CD4-positive, alpha-beta memory T cell (primary cell): ENCODE results near the gene SULT1C4. TPM values are rescaled to one million over a fixed set of nuclear protein-coding genes. Genes with fewer than 3 reads are reported as not detected.
A peak's percentile ranks its signal among the peaks of the same experiment; 100 is the strongest.

Experiments used
- CTCF ChIA-PET: fragments of 350-600 bp; sonication (Branson Sonifier 250); formaldehyde crosslinking; loops from one replicate; lab custom pipeline; 2021; ENCODE audit warnings: inconsistent platforms; ENCODE audit not compliant: partially characterized antibody; lab: Charles Lee
- POLR2A ChIA-PET: fragments of 350-600 bp; sonication (Branson Sonifier 250); formaldehyde crosslinking; loops from one replicate; lab custom pipeline; 2021; ENCODE audit not compliant: partially characterized antibody; lab: Charles Lee
- DNase-seq, 5 donors: peaks; one replicate each; pipeline versions ENCODE4 v3.0.0 to v3.0.0-alpha.2; 2020 to 2022; ENCODE audit warnings: mixed read lengths in 1 of 5
- H3K27ac ChIP-seq: one replicate; pipeline ENCODE4 v1.7.0; 2013; ENCODE audit warnings: low read depth, low read length
- H3K27me3 ChIP-seq: 2 replicates; pipeline ENCODE4 v1.7.0; 2013; ENCODE audit warnings: mild to moderate bottlenecking, low read length, moderate library complexity; ENCODE audit not compliant: insufficient read depth
- H3K36me3 ChIP-seq: 2 replicates; pipeline ENCODE4 v1.7.0; 2013; ENCODE audit warnings: mild to moderate bottlenecking, low read length, moderate library complexity; ENCODE audit not compliant: insufficient read depth
- H3K4me1 ChIP-seq: 2 replicates; pipeline ENCODE4 v1.7.0; 2013; ENCODE audit warnings: mild to moderate bottlenecking, low read length, moderate library complexity; ENCODE audit not compliant: insufficient read depth
- H3K4me3 ChIP-seq, 2 donors: one replicate each; pipeline ENCODE4 v1.7.0; 2013; ENCODE audit warnings: low read length in 2 of 2, mild to moderate bottlenecking in 1 of 2
- H3K9me3 ChIP-seq, 2 donors: one replicate each; pipeline ENCODE4 v1.7.0; 2013; ENCODE audit warnings: low read length in 2 of 2, control low read depth in 1 of 2; ENCODE audit not compliant: control insufficient read depth in 1 of 2
- H3K27ac Mint-ChIP-seq, 7 donors: one replicate each; pipeline ENCODE4 v1.8.0; 2020 to 2021; ENCODE audit warnings: mixed read lengths in 7 of 7, mild to moderate bottlenecking in 6 of 7, inconsistent platforms in 3 of 7, moderate library complexity in 3 of 7
- H3K27me3 Mint-ChIP-seq, 2 donors: one replicate each; pipeline ENCODE4 v1.8.0; 2020 to 2021; ENCODE audit warnings: mixed read lengths in 2 of 2
- H3K36me3 Mint-ChIP-seq, 2 donors: one replicate each; pipeline ENCODE4 v1.8.0; 2020 to 2021; ENCODE audit warnings: mixed read lengths in 2 of 2, inconsistent platforms in 1 of 2, mild to moderate bottlenecking in 1 of 2
- H3K4me1 Mint-ChIP-seq, 4 donors: one replicate each; pipeline ENCODE4 v1.8.0; 2020 to 2021; ENCODE audit warnings: mixed read lengths in 4 of 4, mild to moderate bottlenecking in 1 of 4
- H3K4me3 Mint-ChIP-seq, 8 donors: one replicate each; pipeline ENCODE4 v1.8.0; 2020 to 2021; ENCODE audit warnings: mixed read lengths in 8 of 8, mild to moderate bottlenecking in 7 of 8, moderate library complexity in 6 of 8, inconsistent platforms in 3 of 8
- H3K9me3 Mint-ChIP-seq, 8 donors: one replicate each; pipeline ENCODE4 v1.8.0; 2020 to 2021; ENCODE audit warnings: mixed read lengths in 8 of 8, mild to moderate bottlenecking in 5 of 8, inconsistent platforms in 3 of 8, moderate library complexity in 1 of 8
- intact Hi-C: fragments of 100-400 bp; cut with micrococcal nuclease; formaldehyde crosslinking; loops from one replicate; pipeline ENCODE4 v1.15.1; 2023
- polyA plus RNA-seq, 2 donors: library from polyadenylated mRNA; unstranded; fragments of 300-500 nt; fragmentation: Illumina TruSeq; gene quantifications; one replicate each; pipeline ENCODE4 v1.2.3, GENCODE V29; 2021
- total RNA-seq, 2 experiments: library from RNA; stranded (reverse); gene quantifications; one replicate each; pipeline ENCODE4 v1.2.3, GENCODE V29; 2021

SULT1C4 gene
- total and polyA plus RNA-seq, 4 experiments from 2014 or later = not detected

- no peaks in the 10 kb centered on the region for H3K9me3 ChIP-seq
- H3K27me3 Mint-ChIP-seq = peaks cover 7 to 20% of the 10 kb centered on the region in 2 donors
- H3K9me3 Mint-ChIP-seq = peaks cover 4 to 25% (median 14%) of the 10 kb centered on the region in 8 donors
- ChIA-PET POLR2A (no interaction called here), CTCF (no interaction called here)
- intact Hi-C loops = no loop called here
- DNase-seq = no peak
- H3K4me1 Mint-ChIP-seq = peaks cover 0 to 4% (median under 1%) of the 10 kb centered on the region in 4 donors
- no peak overlapping the region for H3K4me3 Mint-ChIP-seq
- no peaks in the 10 kb centered on the region for H3K4me1 ChIP-seq
- H3K27ac Mint-ChIP-seq = no peak overlapping the region
- H3K4me3 ChIP-seq = no peak overlapping the region
- H3K36me3 ChIP-seq = no peaks in the 10 kb centered on the region
- no peak overlapping the region for H3K27ac ChIP-seq
- peaks cover 0 to 1% of the 10 kb centered on the region in 2 donors for H3K36me3 Mint-ChIP-seq
- H3K27me3 ChIP-seq = no peaks in the 10 kb centered on the region
These were observed 10.3 kb downstream of the SULT1C4 start for GRCh38 chr2:108388045-108388444.

GRCh38 chr2:108390340-108390739, 12.6 kb downstream of the SULT1C4 start:
- no peak overlapping the region for H3K4me3 Mint-ChIP-seq
- no peaks in the 10 kb centered on the region for H3K27me3 ChIP-seq
- no peak overlapping the region for H3K27ac Mint-ChIP-seq
- peaks cover 4 to 42% (median 19%) of the 10 kb centered on the region in 8 donors for H3K9me3 Mint-ChIP-seq
- peaks cover 0 to 5% of the 10 kb centered on the region in 2 donors for H3K36me3 Mint-ChIP-seq
- DNase-seq = no peak
- H3K27ac ChIP-seq = no peak overlapping the region
- POLR2A ChIA-PET = no interaction called here
- no peaks in the 10 kb centered on the region for H3K36me3 ChIP-seq
- H3K4me1 Mint-ChIP-seq = peaks cover 0 to 2% (median under 1%) of the 10 kb centered on the region in 4 donors
- H3K4me1 ChIP-seq = no peaks in the 10 kb centered on the region
- H3K4me3 ChIP-seq = no peak overlapping the region
- no peaks in the 10 kb centered on the region for H3K9me3 ChIP-seq
- intact Hi-C loops = no loop called here
- peaks cover 7 to 16% of the 10 kb centered on the region in 2 donors for H3K27me3 Mint-ChIP-seq
- CTCF ChIA-PET = no interaction called here

GRCh38 chr2:108392029-108392428, 14.3 kb downstream of the SULT1C4 start:
- intact Hi-C loops = no loop called here
- POLR2A ChIA-PET = no interaction called here

GRCh38 chr2:108393197-108393596, 15.4 kb downstream of the SULT1C4 start:
- POLR2A ChIA-PET = no interaction called here

More at GRCh38 chr2:108392029-108392428, 14.3 kb downstream of the SULT1C4 start:
- H3K9me3 ChIP-seq = no peaks in the 10 kb centered on the region
- H3K27me3 Mint-ChIP-seq = peaks cover 7 to 15% of the 10 kb centered on the region in 2 donors
- H3K27ac Mint-ChIP-seq = no peak overlapping the region
- H3K36me3 ChIP-seq = no peaks in the 10 kb centered on the region
- H3K9me3 Mint-ChIP-seq = peaks cover 4 to 50% (median 23%) of the 10 kb centered on the region in 8 donors
- CTCF ChIA-PET = interaction anchor here (1.0 kb wide), 1 partner anchor 11 kb away, joined by 3 read pairs; no protein-coding TSS in a partner anchor
- no peak overlapping the region for H3K4me3 ChIP-seq
- no peaks in the 10 kb centered on the region for H3K27me3 ChIP-seq
- no peak overlapping the region for H3K27ac ChIP-seq
- H3K4me1 ChIP-seq = no peaks in the 10 kb centered on the region
- H3K36me3 Mint-ChIP-seq = peaks cover 0 to 5% of the 10 kb centered on the region in 2 donors
- no peak for DNase-seq
- H3K4me3 Mint-ChIP-seq = no peak overlapping the region
- H3K4me1 Mint-ChIP-seq = no peaks in the 10 kb centered on the region

GRCh38 chr2:108395155-108395554, 17.4 kb downstream of the SULT1C4 start:
- CTCF ChIA-PET = no interaction called here
- Histone ChIP-seq H3K4me3 (no peak overlapping the region), H3K36me3 (no peaks in the 10 kb centered on the region), H3K9me3 (peaks cover 0 to 10% of the 10 kb centered on the region in 2 donors), H3K27ac (no peak overlapping the region), H3K4me1 (no peaks in the 10 kb centered on the region), H3K27me3 (no peaks in the 10 kb centered on the region)
- H3K27ac Mint-ChIP-seq = no peak overlapping the region
- H3K27me3 Mint-ChIP-seq = peaks cover 7 to 13% of the 10 kb centered on the region in 2 donors
- DNase-seq = no peak
- H3K36me3 Mint-ChIP-seq = peaks cover 0 to 11% of the 10 kb centered on the region in 2 donors
- H3K4me1 Mint-ChIP-seq = no peaks in the 10 kb centered on the region
- H3K4me3 Mint-ChIP-seq = no peak overlapping the region
- POLR2A ChIA-PET = no interaction called here
- intact Hi-C loops = no loop called here
- peaks cover 7 to 77% (median 45%) of the 10 kb centered on the region in 8 donors for H3K9me3 Mint-ChIP-seq

More at GRCh38 chr2:108393197-108393596, 15.4 kb downstream of the SULT1C4 start:
- no peak for DNase-seq
- Histone ChIP-seq H3K27ac (no peak overlapping the region), H3K4me3 (no peak overlapping the region), H3K4me1 (no peaks in the 10 kb centered on the region), H3K27me3 (no peaks in the 10 kb centered on the region), H3K9me3 (no peaks in the 10 kb centered on the region), H3K36me3 (no peaks in the 10 kb centered on the region)
- CTCF ChIA-PET = no interaction called here
- H3K27ac Mint-ChIP-seq = no peak overlapping the region
- intact Hi-C loops = no loop called here
- H3K4me1 Mint-ChIP-seq = no peaks in the 10 kb centered on the region
- peaks cover 0 to 6% of the 10 kb centered on the region in 2 donors for H3K36me3 Mint-ChIP-seq
- H3K9me3 Mint-ChIP-seq = peaks cover 4 to 58% (median 27%) of the 10 kb centered on the region in 8 donors
- H3K4me3 Mint-ChIP-seq = no peak overlapping the region
- peaks cover 7 to 15% of the 10 kb centered on the region in 2 donors for H3K27me3 Mint-ChIP-seq

- no peak overlapping the region for H3K27ac ChIP-seq
- DNase-seq = no peak
- H3K27me3 Mint-ChIP-seq = peaks cover 3 to 9% of the 10 kb centered on the region in 2 donors
- peaks cover 0 to 10% of the 10 kb centered on the region in 2 donors for H3K9me3 ChIP-seq
- H3K4me1 ChIP-seq = no peaks in the 10 kb centered on the region
- H3K4me3 Mint-ChIP-seq = no peak overlapping the region
- ChIA-PET CTCF (interaction anchor here (1.7 to 2.1 kb wide), 2 partner anchors 12 to 187 kb away, joined by 4 to 6 read pairs; no protein-coding TSS in a partner anchor), POLR2A (no interaction called here)
- H3K36me3 Mint-ChIP-seq = peaks cover 0 to 11% of the 10 kb centered on the region in 2 donors
- H3K36me3 ChIP-seq = no peaks in the 10 kb centered on the region
- H3K9me3 Mint-ChIP-seq = peaks cover 4 to 77% (median 49%) of the 10 kb centered on the region in 8 donors
- H3K27me3 ChIP-seq = no peaks in the 10 kb centered on the region
- intact Hi-C loops = no loop called here
- H3K4me3 ChIP-seq = no peak overlapping the region
- no peaks in the 10 kb centered on the region for H3K4me1 Mint-ChIP-seq
- H3K27ac Mint-ChIP-seq = no peak overlapping the region
These were observed 19.1 kb downstream of the SULT1C4 start for GRCh38 chr2:108396845-108397244.

- Histone ChIP-seq H3K4me1 (no peaks in the 10 kb centered on the region), H3K4me3 (no peak overlapping the region), H3K27me3 (no peaks in the 10 kb centered on the region), H3K27ac (no peak overlapping the region), H3K36me3 (no peaks in the 10 kb centered on the region), H3K9me3 (peaks cover 0 to 10% of the 10 kb centered on the region in 2 donors)
- H3K9me3 Mint-ChIP-seq = peaks cover 2 to 74% (median 40%) of the 10 kb centered on the region in 8 donors
- no peaks in the 10 kb centered on the region for H3K4me1 Mint-ChIP-seq
- intact Hi-C loops = no loop called here
- H3K4me3 Mint-ChIP-seq = no peak overlapping the region
- H3K27ac Mint-ChIP-seq = peak overlapping the region in 1 of 7 donors; percentile 30
- peaks cover 4 to 12% of the 10 kb centered on the region in 2 donors for H3K27me3 Mint-ChIP-seq
- ChIA-PET POLR2A (no interaction called here), CTCF (no interaction called here)
- H3K36me3 Mint-ChIP-seq = peaks cover 0 to 6% of the 10 kb centered on the region in 2 donors
- no peak for DNase-seq
These were observed 21.7 kb downstream of the SULT1C4 start for GRCh38 chr2:108399479-108399878.
